Lung (tissue), 16 donors: ENCODE measurements around the gene STK33. TPM values are rescaled to one million over a fixed set of nuclear protein-coding genes. Genes with fewer than 3 reads are reported as not detected.

ENCODE experiments used
- ATAC-seq: fragments of 200-7000 bp; cut with Tn5 transposase; one replicate; pipeline ENCODE4 v1.9.1; 2020; ENCODE audit warnings: moderate number of reproducible peaks; ENCODE audit not compliant: insufficient read depth, low FRiP score
- DNase-seq, 3 donors: peaks; one replicate each; pipeline ENCODE4 v3.0.0-alpha.2; 2013 to 2017
- H3K27ac ChIP-seq, 2 donors: one replicate each; pipeline ENCODE4 v1.5.1; 2013; ENCODE audit warnings: mild to moderate bottlenecking in 2 of 2, moderate library complexity in 2 of 2, control low read depth in 1 of 2, inconsistent platforms in 1 of 2, low read depth in 1 of 2, low read length in 1 of 2
- H3K27me3 ChIP-seq, 3 donors: one replicate each; pipeline ENCODE4 v1.5.1; 2013; ENCODE audit warnings: low read length in 2 of 3; ENCODE audit not compliant: control insufficient read depth in 3 of 3, insufficient read depth in 3 of 3
- H3K36me3 ChIP-seq, 4 donors: one replicate each; pipeline ENCODE4 v1.5.1; 2013; ENCODE audit warnings: low read length in 4 of 4, mild to moderate bottlenecking in 1 of 4, moderate library complexity in 1 of 4; ENCODE audit not compliant: control insufficient read depth in 4 of 4, insufficient read depth in 4 of 4
- H3K4me1 ChIP-seq, 5 donors: one replicate each; pipeline ENCODE4 v1.5.1; 2013; ENCODE audit warnings: low read length in 5 of 5, mild to moderate bottlenecking in 2 of 5, moderate library complexity in 1 of 5; ENCODE audit not compliant: control insufficient read depth in 5 of 5, insufficient read depth in 5 of 5
- H3K4me3 ChIP-seq: one replicate; pipeline ENCODE4 v1.5.1; 2013; ENCODE audit warnings: mild to moderate bottlenecking, control low read depth, moderate library complexity
- H3K9ac ChIP-seq, 2 donors: one replicate each; pipeline ENCODE4 v1.5.1; 2013; ENCODE audit warnings: low read length in 2 of 2, control low read depth in 1 of 2; ENCODE audit not compliant: insufficient read depth in 1 of 2
- H3K9me3 ChIP-seq, 4 donors: one replicate each; pipeline ENCODE4 v1.5.1; 2013; ENCODE audit warnings: low read length in 3 of 4, mild to moderate bottlenecking in 1 of 4, moderate library complexity in 1 of 4; ENCODE audit not compliant: control insufficient read depth in 4 of 4, insufficient read depth in 3 of 4
- CTCF ChIP-seq: IDR thresholded peaks from 2 replicates; pipeline ENCODE4 v1.5.1; 2012; ENCODE audit warnings: mild to moderate bottlenecking; ENCODE audit errors: control extremely low read depth, extremely low read depth
- WGBS, 2 donors: extraction: QIAGEN DNeasy Blood & Tissue Kit; methylation state at CpG; one replicate each; pipeline ENCODE4 v1.1.7; 2013; 5-methylcytosine and 5-hydroxymethylcytosine counted together
- long read RNA-seq, 5 donors: transcript quantifications; one replicate each; lab custom pipeline, GENCODE V29; 2026
- polyA plus RNA-seq, 2 donors: library from polyadenylated mRNA; stranded (reverse); fragments of 200-250 nt; gene quantifications; one replicate each; pipeline ENCODE4 v1.2.1, GENCODE V29; 2013
- total RNA-seq, 2 donors: library from RNA; depleted of rRNA in 1 of 2; stranded (reverse); fragments of >200 nt in 1 of 2; gene quantifications; one replicate each; pipeline ENCODE4 v1.2.1, GENCODE V29; 2014 to 2021
- donor health status: control.
- donor health status: control.
- donor health status: Bipolar disorder and iron deficiency.
- donor health status: healthy.
- donor health status: DM: yes; HTN: yes; CAD: no.

STK33 gene
- total RNA-seq = 10 to 100 TPM; 26.5 to 36.5 TPM
- 10 to 100 TPM in 1 of 2 donors, 1 to 10 TPM in 1; 9.5 to 14.3 TPM for polyA plus RNA-seq
- long read RNA-seq, donor 1, full-length matches to known transcripts = 1 of 1 reads
- long read RNA-seq, donor 1, partial matches to known transcripts = 0 of 1 reads
- long read RNA-seq, donor 1, other reads (novel, unspliced or antisense) = 0 of 1 reads
- long read RNA-seq, donor 2, full-length matches to known transcripts = 1 of 1 reads
- long read RNA-seq, donor 2, partial matches to known transcripts = 0 of 1 reads
- long read RNA-seq, donor 2, other reads (novel, unspliced or antisense) = 0 of 1 reads
- long read RNA-seq, donor 3, full-length matches to known transcripts = 2 of 2 reads
- long read RNA-seq, donor 3, partial matches to known transcripts = 0 of 2 reads
- long read RNA-seq, donor 3, other reads (novel, unspliced or antisense) = 0 of 2 reads
- long read RNA-seq, donor 4, full-length matches to known transcripts = 1 of 1 reads
- long read RNA-seq, donor 4, partial matches to known transcripts = 0 of 1 reads
- long read RNA-seq, donor 4, other reads (novel, unspliced or antisense) = 0 of 1 reads
- long read RNA-seq, donor 5, partial matches to known transcripts = 0 of 1 reads
- long read RNA-seq, donor 5, other reads (novel, unspliced or antisense) = 0 of 1 reads

- H3K9ac ChIP-seq = peak within 1 kb of the TSS in 1 of 2 donors; percentile 16
- 5% methylated on average over 54 to 55 of the region's 55 CpGs for WGBS, 2 donors
- H3K4me3 ChIP-seq = peak within 1 kb of the TSS; percentile 62
- H3K9me3 ChIP-seq = no peaks in the 10 kb centered on the region
- H3K4me1 ChIP-seq = peaks cover 0 to 15% (median 2%) of the 10 kb centered on the region in 5 donors
- H3K27ac ChIP-seq = peak within 1 kb of the TSS in 1 of 2 donors; percentile 9
- no peaks in the 10 kb centered on the region for H3K36me3 ChIP-seq
- DNase-seq = peak; percentile 57 to 68 (median 59)
- no peak for TF ChIP-seq CTCF
- peak; percentile 77 for ATAC-seq
- peaks cover 0 to 5% (median 5%) of the 10 kb centered on the region in 3 donors for H3K27me3 ChIP-seq
Observed at GRCh38 chr11:8593935-8594909, at the start of gene STK33. TSS of gene STK33 (minus strand) at chr11:8594228. CDS start at chr11:8474905, 119,323 bp downstream.

- Histone ChIP-seq H3K27ac (no peak overlapping the region), H3K4me1 (peaks cover 0 to 9% (median 7%) of the 10 kb centered on the region in 5 donors), H3K9me3 (no peaks in the 10 kb centered on the region), H3K4me3 (no peak overlapping the region), H3K36me3 (peaks cover 0 to 41% (median 18%) of the 10 kb centered on the region in 4 donors), H3K9ac (no peak overlapping the region), H3K27me3 (no peaks in the 10 kb centered on the region)
- DNase-seq = peak; percentile 53 to 89 (median 78)
- 85 to 87% methylated on average over 5 of the region's 5 CpGs for WGBS, 2 donors
- TF ChIP-seq CTCF = no peak
- ATAC-seq = no peak
Observed at GRCh38 chr11:8642196-8642841, 48.3 kb upstream of the STK33 start.

GRCh38 chr11:8641332-8641731, 47.3 kb upstream of the STK33 start:
- no peak for TF ChIP-seq CTCF
- H3K4me1 ChIP-seq = peaks cover 0 to 9% (median 7%) of the 10 kb centered on the region in 5 donors
- H3K36me3 ChIP-seq = peaks cover 2 to 38% (median 15%) of the 10 kb centered on the region in 4 donors
- DNase-seq = no peak
- no peaks in the 10 kb centered on the region for H3K9me3 ChIP-seq
- no peak overlapping the region for H3K4me3 ChIP-seq
- H3K9ac ChIP-seq = no peak overlapping the region
- H3K27ac ChIP-seq = no peak overlapping the region
- H3K27me3 ChIP-seq = no peaks in the 10 kb centered on the region
- no peak for ATAC-seq
- WGBS, 2 donors = 90 to 100% methylated on average over 2 of the region's 2 CpGs
